Thyroid gland (tissue), 4 donors: ENCODE results near the gene PTPRC.

ENCODE experiments used
- CTCF ChIP-seq, 6 experiments: fragments of 200-600 bp in 3 of 6; fragments of 450-650 bp in 3 of 6; sonication (generic) in 3 of 6; IDR thresholded peaks; one replicate each; pipeline ENCODE4 v1.5.1; 2016 to 2019; ENCODE audit warnings: antibody characterized with exemption in 6 of 6, mild to moderate bottlenecking in 2 of 6, inconsistent platforms in 1 of 6, moderate library complexity in 1 of 6
- POLR2A ChIP-seq, 2 donors: fragments of 450-650 bp; IDR thresholded peaks; one replicate each; pipeline ENCODE4 v1.6.1; 2017; ENCODE audit warnings: antibody characterized with exemption in 2 of 2, mild to moderate bottlenecking in 2 of 2, moderate library complexity in 1 of 2

- no peak for TF ChIP-seq CTCF (IDR thresholded peaks at IDR 0.05)
- no peak for TF ChIP-seq POLR2A (IDR thresholded peaks at IDR 0.05)
Observed at GRCh38 chr1:198713081-198713480, 74.2 kb downstream of the PTPRC start.
